GM19035 (cell line): ENCODE results near the gene RNF123.
"Not testable (repeated sequence)": the region's sequence is repeated elsewhere in the genome, so short reads cannot be mapped to it uniquely, and the experiment has no call there.

Experiments
- ATAC-seq: cut with Tn5 transposase; IDR thresholded peaks from one replicate; pipeline ENCODE4 v1.9.1; 2021; ENCODE audit not compliant: unreplicated experiment

RNF123 gene

GRCh38 chr3:49734752-49735151, 45.4 kb downstream of the RNF123 start:
- ATAC-seq, result no peak

GRCh38 chr3:49738067-49738713, 48.8 kb downstream of the RNF123 start:
- ATAC-seq, result no peak

GRCh38 chr3:49740427-49740826, 51.1 kb downstream of the RNF123 start:
- no peak for ATAC-seq

- no peak for ATAC-seq
These were observed 56.6 kb downstream of the RNF123 start for GRCh38 chr3:49745986-49746385.

- ATAC-seq, result no peak
These were observed 58.6 kb downstream of the RNF123 start for GRCh38 chr3:49747792-49748480.

GRCh38 chr3:49748874-49749273, 59.5 kb downstream of the RNF123 start:
- ATAC-seq, result not testable (repeated sequence)

- ATAC-seq, result no peak
These were observed 60.7 kb downstream of the RNF123 start for GRCh38 chr3:49750056-49750455.

GRCh38 chr3:49751501-49751900, 62.1 kb downstream of the RNF123 start:
- no peak for ATAC-seq

- no peak for ATAC-seq
These were observed 65.2 kb downstream of the RNF123 start for GRCh38 chr3:49754536-49754935.

GRCh38 chr3:49756036-49756435, 66.7 kb downstream of the RNF123 start:
- no peak for ATAC-seq

- no peak for ATAC-seq
These were observed 67.8 kb downstream of the RNF123 start for GRCh38 chr3:49757197-49757596.

- ATAC-seq, result no peak
These were observed 69.9 kb downstream of the RNF123 start for GRCh38 chr3:49759226-49759625.

GRCh38 chr3:49761661-49762060, 72.3 kb downstream of the RNF123 start:
- ATAC-seq, result no peak

GRCh38 chr3:49763981-49764380, 74.6 kb downstream of the RNF123 start:
- no peak for ATAC-seq

GRCh38 chr3:49769286-49769915, 80.0 kb downstream of the RNF123 start:
- ATAC-seq, result no peak

GRCh38 chr3:49769926-49770325, 80.6 kb downstream of the RNF123 start:
- ATAC-seq, result no peak
